ENCODE results near the gene NCKAP5.
A peak's percentile ranks its signal among the peaks of the same experiment; 100 is the strongest.

NCKAP5 gene

GRCh38 chr2:133562558-133562957 lies 5.7 kb downstream of the NCKAP5 start:
- Histone ChIP-seq H3K4me1 (ENCODE audit: control extremely low read depth in 1 of 4, control insufficient read depth in 4 of 4, insufficient read depth in 4 of 4, low read length in 3 of 4) (no peaks in the 10 kb centered on the region), H3K36me3 (ENCODE audit: control insufficient read depth in 4 of 4, insufficient read depth in 4 of 4, low read length in 3 of 4) (no peaks in the 10 kb centered on the region), H3K27me3 (replicated peaks in 2 of 5; ENCODE audit: control insufficient read depth in 4 of 5, insufficient read depth in 5 of 5, low read length in 4 of 5) (peaks cover 0 to 9% (median 5%) of the 10 kb centered on the region in 5 experiments), H3K9me3 (ENCODE audit: control extremely low read depth in 1 of 5, control insufficient read depth in 4 of 5, insufficient read depth in 2 of 5, low read depth in 1 of 5, low read length in 4 of 5) (no peaks in the 10 kb centered on the region), H3K4me3 (ENCODE audit: control insufficient read depth in 1 of 7, extremely low read depth in 1 of 7, insufficient read depth in 4 of 7, low read depth in 2 of 7, low read length in 6 of 7) (no peak overlapping the region), H3K27ac (ENCODE audit: insufficient read depth in 1 of 2, low read depth in 1 of 2, low read length in 2 of 2, poor library complexity in 1 of 2, severe bottlenecking in 2 of 2) (no peak overlapping the region)
- ChIA-PET CTCF (no interaction called here), POLR2A (no interaction called here)
- WGBS (ENCODE audit: insufficient coverage), result 96% methylated on average over 3 of the region's 4 CpGs
- DNase-seq, result no peak

DNA sequence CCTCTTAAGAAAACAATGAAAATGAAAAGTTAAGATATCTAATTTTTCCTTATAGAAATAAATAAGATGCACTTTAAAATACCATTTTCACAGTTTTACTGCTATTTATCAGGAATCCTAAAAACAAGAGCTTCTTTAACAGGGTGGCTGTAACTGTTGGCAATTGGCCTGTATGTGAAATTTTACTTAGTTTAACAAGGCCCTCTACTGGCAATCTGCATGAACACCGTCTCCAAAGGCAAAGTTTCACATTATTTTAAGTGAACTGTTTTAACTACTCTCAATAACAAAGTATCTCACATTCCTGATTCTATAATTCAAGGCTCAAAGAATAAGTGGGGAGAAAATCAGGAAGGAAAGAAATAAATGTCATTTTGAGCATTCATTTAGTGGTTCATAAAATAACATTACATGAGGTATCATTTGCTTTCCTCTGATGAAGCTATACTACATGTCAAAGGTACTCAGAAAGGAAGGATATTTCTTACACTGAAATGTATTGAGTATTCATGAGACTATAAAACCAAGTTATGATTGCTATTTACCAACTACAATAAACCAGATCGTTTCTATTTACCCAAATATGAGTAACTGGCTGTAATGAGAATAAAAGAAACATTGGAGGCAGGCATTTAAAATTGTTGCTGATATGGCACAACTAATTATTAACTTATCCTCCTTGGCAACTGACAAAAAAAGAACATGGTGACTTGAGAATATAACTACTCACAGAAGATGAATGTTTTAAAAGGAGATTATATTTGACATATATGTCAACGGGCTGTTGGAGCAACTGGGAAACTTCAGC lies 7.0 kb downstream of the NCKAP5 start:
- DNase-seq, result peak; percentile 1 to 21 (median 15)
- no peaks in the 10 kb centered on the region for H3K4me1 ChIP-seq (ENCODE audit: control extremely low read depth in 1 of 4, control insufficient read depth in 4 of 4, insufficient read depth in 4 of 4, low read length in 3 of 4)
- H3K4me3 ChIP-seq (ENCODE audit: control insufficient read depth in 1 of 7, extremely low read depth in 1 of 7, insufficient read depth in 4 of 7, low read depth in 2 of 7, low read length in 6 of 7), result no peak overlapping the region
- no CpG with 5 or more reads among the region's 3 CpGs for WGBS (ENCODE audit: insufficient coverage)
- H3K9me3 ChIP-seq (ENCODE audit: control extremely low read depth in 1 of 5, control insufficient read depth in 4 of 5, insufficient read depth in 2 of 5, low read depth in 1 of 5, low read length in 4 of 5), result no peaks in the 10 kb centered on the region
- POLR2A ChIA-PET, result no interaction called here
- no peak overlapping the region for H3K27ac ChIP-seq (ENCODE audit: insufficient read depth in 1 of 2, low read depth in 1 of 2, low read length in 2 of 2, poor library complexity in 1 of 2, severe bottlenecking in 2 of 2)
- no peaks in the 10 kb centered on the region for H3K36me3 ChIP-seq (ENCODE audit: control insufficient read depth in 4 of 4, insufficient read depth in 4 of 4, low read length in 3 of 4)
- peaks cover 0 to 2% (median 0%) of the 10 kb centered on the region in 5 experiments for H3K27me3 ChIP-seq (replicated peaks in 2 of 5; ENCODE audit: control insufficient read depth in 4 of 5, insufficient read depth in 5 of 5, low read length in 4 of 5)
- CTCF ChIA-PET, result no interaction called here

GRCh38 chr2:133557614-133558013 lies 10.6 kb downstream of the NCKAP5 start:
- Histone ChIP-seq H3K9me3 (ENCODE audit: control extremely low read depth in 1 of 5, control insufficient read depth in 4 of 5, insufficient read depth in 2 of 5, low read depth in 1 of 5, low read length in 4 of 5) (no peaks in the 10 kb centered on the region), H3K27me3 (replicated peaks in 2 of 5; ENCODE audit: control insufficient read depth in 4 of 5, insufficient read depth in 5 of 5, low read length in 4 of 5) (no peaks in the 10 kb centered on the region), H3K4me3 (ENCODE audit: control insufficient read depth in 1 of 7, extremely low read depth in 1 of 7, insufficient read depth in 4 of 7, low read depth in 2 of 7, low read length in 6 of 7) (no peak overlapping the region), H3K4me1 (ENCODE audit: control extremely low read depth in 1 of 4, control insufficient read depth in 4 of 4, insufficient read depth in 4 of 4, low read length in 3 of 4) (no peaks in the 10 kb centered on the region), H3K36me3 (ENCODE audit: control insufficient read depth in 4 of 4, insufficient read depth in 4 of 4, low read length in 3 of 4) (no peaks in the 10 kb centered on the region), H3K27ac (ENCODE audit: insufficient read depth in 1 of 2, low read depth in 1 of 2, low read length in 2 of 2, poor library complexity in 1 of 2, severe bottlenecking in 2 of 2) (no peak overlapping the region)
- ChIA-PET CTCF (no interaction called here), POLR2A (no interaction called here)
- no peak for DNase-seq
- WGBS (ENCODE audit: insufficient coverage), result 78% methylated on average over 3 of the region's 3 CpGs

- no peaks in the 10 kb centered on the region for H3K9me3 ChIP-seq (ENCODE audit: control extremely low read depth in 1 of 5, control insufficient read depth in 4 of 5, insufficient read depth in 2 of 5, low read depth in 1 of 5, low read length in 4 of 5)
- ChIA-PET CTCF (no interaction called here), POLR2A (no interaction called here)
- DNase-seq, result no peak
- H3K4me1 ChIP-seq (ENCODE audit: control extremely low read depth in 1 of 4, control insufficient read depth in 4 of 4, insufficient read depth in 4 of 4, low read length in 3 of 4), result no peaks in the 10 kb centered on the region
- no peak overlapping the region for H3K27ac ChIP-seq (ENCODE audit: insufficient read depth in 1 of 2, low read depth in 1 of 2, low read length in 2 of 2, poor library complexity in 1 of 2, severe bottlenecking in 2 of 2)
- 100% methylated on average over 1 of the region's 2 CpGs for WGBS (ENCODE audit: insufficient coverage)
- no peaks in the 10 kb centered on the region for H3K27me3 ChIP-seq (replicated peaks in 2 of 5; ENCODE audit: control insufficient read depth in 4 of 5, insufficient read depth in 5 of 5, low read length in 4 of 5)
- H3K4me3 ChIP-seq (ENCODE audit: control insufficient read depth in 1 of 7, extremely low read depth in 1 of 7, insufficient read depth in 4 of 7, low read depth in 2 of 7, low read length in 6 of 7), result no peak overlapping the region
- no peaks in the 10 kb centered on the region for H3K36me3 ChIP-seq (ENCODE audit: control insufficient read depth in 4 of 4, insufficient read depth in 4 of 4, low read length in 3 of 4)
These were observed 14.3 kb downstream of the NCKAP5 start for GRCh38 chr2:133553838-133554408.

DNA sequence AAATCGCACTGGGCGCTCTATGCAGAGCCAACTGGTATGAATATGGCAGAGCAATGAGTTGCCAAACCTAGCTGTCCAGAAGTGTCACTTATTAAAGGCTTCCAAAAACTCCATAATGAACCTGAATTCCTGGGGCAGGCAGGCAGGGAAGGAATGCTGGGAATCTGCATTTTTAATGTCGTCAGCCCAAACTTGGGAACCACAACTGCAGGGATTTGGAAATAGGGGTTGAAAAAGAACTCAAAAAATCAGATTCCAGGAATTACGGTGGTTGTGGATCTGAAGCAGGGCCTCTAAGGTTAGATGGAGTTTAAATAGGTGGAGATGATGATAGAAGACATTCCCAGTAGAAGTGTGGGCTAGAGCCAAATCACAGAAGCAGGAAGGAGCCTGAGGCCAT lies 15.0 kb downstream of the NCKAP5 start:
- no peaks in the 10 kb centered on the region for H3K4me1 ChIP-seq (ENCODE audit: control extremely low read depth in 1 of 4, control insufficient read depth in 4 of 4, insufficient read depth in 4 of 4, low read length in 3 of 4)
- no peaks in the 10 kb centered on the region for H3K9me3 ChIP-seq (ENCODE audit: control extremely low read depth in 1 of 5, control insufficient read depth in 4 of 5, insufficient read depth in 2 of 5, low read depth in 1 of 5, low read length in 4 of 5)
- no peaks in the 10 kb centered on the region for H3K36me3 ChIP-seq (ENCODE audit: control insufficient read depth in 4 of 4, insufficient read depth in 4 of 4, low read length in 3 of 4)
- ChIA-PET POLR2A (no interaction called here), CTCF (no interaction called here)
- 94% methylated on average over 4 of the region's 4 CpGs for WGBS (ENCODE audit: insufficient coverage)
- no peak overlapping the region for H3K4me3 ChIP-seq (ENCODE audit: control insufficient read depth in 1 of 7, extremely low read depth in 1 of 7, insufficient read depth in 4 of 7, low read depth in 2 of 7, low read length in 6 of 7)
- no peaks in the 10 kb centered on the region for H3K27me3 ChIP-seq (replicated peaks in 2 of 5; ENCODE audit: control insufficient read depth in 4 of 5, insufficient read depth in 5 of 5, low read length in 4 of 5)
- H3K27ac ChIP-seq (ENCODE audit: insufficient read depth in 1 of 2, low read depth in 1 of 2, low read length in 2 of 2, poor library complexity in 1 of 2, severe bottlenecking in 2 of 2), result no peak overlapping the region
- no peak for DNase-seq

DNA sequence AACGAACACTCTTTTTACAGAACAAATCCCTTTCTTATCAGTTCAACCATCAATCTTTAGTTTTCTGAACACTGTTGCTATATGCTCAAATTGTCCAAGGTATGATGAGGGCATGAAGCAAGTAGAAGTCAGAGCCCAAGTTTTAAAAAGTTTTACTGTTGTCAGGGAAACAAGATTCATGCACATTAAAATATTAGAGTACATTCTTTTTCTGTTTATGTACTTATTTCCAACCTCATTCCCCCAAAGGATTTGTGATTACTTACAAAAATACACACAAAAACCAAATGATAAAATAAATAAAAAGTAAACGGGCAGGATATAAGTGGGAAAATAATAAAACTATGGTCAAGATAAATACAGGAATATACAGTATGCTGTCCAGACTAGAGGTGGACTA lies 15.4 kb downstream of the NCKAP5 start:
- WGBS (ENCODE audit: insufficient coverage), result no CpG with 5 or more reads among the region's 2 CpGs
- DNase-seq, result no peak
- ChIA-PET POLR2A (no interaction called here), CTCF (no interaction called here)
- Histone ChIP-seq H3K9me3 (ENCODE audit: control extremely low read depth in 1 of 5, control insufficient read depth in 4 of 5, insufficient read depth in 2 of 5, low read depth in 1 of 5, low read length in 4 of 5) (no peaks in the 10 kb centered on the region), H3K27ac (ENCODE audit: insufficient read depth in 1 of 2, low read depth in 1 of 2, low read length in 2 of 2, poor library complexity in 1 of 2, severe bottlenecking in 2 of 2) (no peak overlapping the region), H3K4me1 (ENCODE audit: control extremely low read depth in 1 of 4, control insufficient read depth in 4 of 4, insufficient read depth in 4 of 4, low read length in 3 of 4) (no peaks in the 10 kb centered on the region), H3K4me3 (ENCODE audit: control insufficient read depth in 1 of 7, extremely low read depth in 1 of 7, insufficient read depth in 4 of 7, low read depth in 2 of 7, low read length in 6 of 7) (no peak overlapping the region), H3K27me3 (replicated peaks in 2 of 5; ENCODE audit: control insufficient read depth in 4 of 5, insufficient read depth in 5 of 5, low read length in 4 of 5) (no peaks in the 10 kb centered on the region), H3K36me3 (ENCODE audit: control insufficient read depth in 4 of 4, insufficient read depth in 4 of 4, low read length in 3 of 4) (no peaks in the 10 kb centered on the region)

- POLR2A ChIA-PET, result no interaction called here
- Histone ChIP-seq H3K9me3 (ENCODE audit: control extremely low read depth in 1 of 5, control insufficient read depth in 4 of 5, insufficient read depth in 2 of 5, low read depth in 1 of 5, low read length in 4 of 5) (no peaks in the 10 kb centered on the region), H3K36me3 (ENCODE audit: control insufficient read depth in 4 of 4, insufficient read depth in 4 of 4, low read length in 3 of 4) (no peaks in the 10 kb centered on the region), H3K27me3 (replicated peaks in 2 of 5; ENCODE audit: control insufficient read depth in 4 of 5, insufficient read depth in 5 of 5, low read length in 4 of 5) (no peaks in the 10 kb centered on the region), H3K4me3 (ENCODE audit: control insufficient read depth in 1 of 7, extremely low read depth in 1 of 7, insufficient read depth in 4 of 7, low read depth in 2 of 7, low read length in 6 of 7) (no peak overlapping the region), H3K4me1 (ENCODE audit: control extremely low read depth in 1 of 4, control insufficient read depth in 4 of 4, insufficient read depth in 4 of 4, low read length in 3 of 4) (no peaks in the 10 kb centered on the region), H3K27ac (ENCODE audit: insufficient read depth in 1 of 2, low read depth in 1 of 2, low read length in 2 of 2, poor library complexity in 1 of 2, severe bottlenecking in 2 of 2) (no peak overlapping the region)
- CTCF ChIA-PET, result no interaction called here
- DNase-seq, result no peak
- WGBS (ENCODE audit: insufficient coverage), result no CpG with 5 or more reads among the region's 3 CpGs
These were observed 26.5 kb downstream of the NCKAP5 start for GRCh38 chr2:133541797-133542196.

All from common myeloid progenitor, CD34-positive (primary cell).